Caco-2 (cell line): ENCODE data around the gene TMEM109. TPM values are rescaled to one million over a fixed set of nuclear protein-coding genes. Genes with fewer than 3 reads are reported as not detected.

Source experiments
- BruUV-seq: library from RNA; stranded (reverse); fragments of 400-500 nt; replicated peaks from 2 replicates; lab custom pipeline; 2021; lab: Mats Ljungman, UMichigan
- CTCF ChIA-PET: fragments of 300-600 bp; sonication (Branson Sonifier 250); formaldehyde crosslinking; loops from one replicate; lab custom pipeline; 2022; ENCODE audit warnings: antibody characterized with exemption; lab: Charles Lee
- POLR2A ChIA-PET: fragments of 300-600 bp; sonication (Branson Sonifier 250); formaldehyde crosslinking; loops from one replicate; lab custom pipeline; 2022; ENCODE audit warnings: antibody characterized with exemption; lab: Charles Lee
- DNase-seq, 2 experiments: peaks; one replicate each; pipeline versions ENCODE4 v3.0.0 to v3.0.0-alpha.2; 2020 to 2022
- H3K27me3 ChIP-seq: replicated peaks from 2 replicates; pipeline ENCODE4 v1.6.0; 2011; ENCODE audit warnings: low read length; ENCODE audit not compliant: control insufficient read depth, insufficient read depth
- H3K36me3 ChIP-seq: 2 replicates; pipeline ENCODE4 v1.5.1; 2011; ENCODE audit warnings: low read length; ENCODE audit not compliant: control insufficient read depth, insufficient read depth
- H3K4me1 ChIP-seq: fragments of 250-450 bp; sonication (Bioruptor Pico); 2 replicates; pipeline ENCODE4 v1.5.1; 2020; ENCODE audit warnings: mild to moderate bottlenecking
- H3K4me3 ChIP-seq: 2 replicates; pipeline ENCODE4 v1.5.1; 2011; ENCODE audit warnings: low read depth, mild to moderate bottlenecking, control low read depth, low read length
- H3K9me3 ChIP-seq: fragments of 250-450 bp; sonication (Bioruptor Pico); 2 replicates; pipeline ENCODE4 v1.5.1; 2020; ENCODE audit warnings: mild to moderate bottlenecking, moderate library complexity
- H3K27ac Mint-ChIP-seq: one replicate; pipeline ENCODE4 v1.8.0; 2022; ENCODE audit warnings: mixed read lengths; ENCODE audit not compliant: unreplicated experiment
- H3K27me3 Mint-ChIP-seq: one replicate; pipeline ENCODE4 v1.8.0; 2022; ENCODE audit warnings: mixed read lengths; ENCODE audit not compliant: insufficient read depth, unreplicated experiment
- H3K36me3 Mint-ChIP-seq: one replicate; pipeline ENCODE4 v1.8.0; 2022; ENCODE audit warnings: mild to moderate bottlenecking, mixed read lengths; ENCODE audit not compliant: insufficient read depth, unreplicated experiment
- H3K4me1 Mint-ChIP-seq: one replicate; pipeline ENCODE4 v1.8.0; 2022; ENCODE audit warnings: low read depth, mixed read lengths; ENCODE audit not compliant: unreplicated experiment
- H3K4me3 Mint-ChIP-seq: one replicate; pipeline ENCODE4 v1.8.0; 2022; ENCODE audit warnings: mild to moderate bottlenecking, moderate library complexity, mixed read lengths; ENCODE audit not compliant: unreplicated experiment
- H3K9me3 Mint-ChIP-seq: one replicate; pipeline ENCODE4 v1.8.0; 2022; ENCODE audit warnings: mixed read lengths; ENCODE audit not compliant: unreplicated experiment
- intact Hi-C: fragments of 100-400 bp; cut with micrococcal nuclease; formaldehyde crosslinking; loops from one replicate; pipeline ENCODE4 v1.10.0; 2022; ENCODE audit not compliant: unreplicated experiment
- total RNA-seq: library from RNA; stranded (reverse); gene quantifications from 2 replicates; pipeline ENCODE4 v1.2.3, GENCODE V29; 2022
- TF ChIP-seq, protein P1 (sequence below), 2 experiments: fragments of 200-600 bp in 1 of 2; IDR thresholded peaks; 1 replicate in 1 of 2; 2 replicates in 1 of 2; pipeline versions ENCODE4 v1.5.1 to v1.8.0; 2011 to 2022; ENCODE audit warnings: antibody characterized with exemption in 1 of 2, control low read depth in 1 of 2, inconsistent platforms in 1 of 2, low read depth in 1 of 2, low read length in 1 of 2, mild to moderate bottlenecking in 1 of 2, moderate library complexity in 1 of 2; ENCODE audit not compliant: insufficient read depth in 1 of 2, severe bottlenecking in 1 of 2, unreplicated experiment in 1 of 2

Gene TMEM109
- total RNA-seq, 1 experiment from 2014 or later = 91.9 TPM

GRCh38 chr11:60878245-60879101 lies 35.5 kb upstream of the TMEM109 start:
- Mint-ChIP-seq H3K27me3 (no peaks in the 10 kb centered on the region), H3K9me3 (no peaks in the 10 kb centered on the region), H3K36me3 (no peaks in the 10 kb centered on the region), H3K27ac (no peak overlapping the region), H3K4me3 (no peak overlapping the region), H3K4me1 (no peaks in the 10 kb centered on the region)
- Histone ChIP-seq H3K36me3 (no peaks in the 10 kb centered on the region), H3K27me3 (no peaks in the 10 kb centered on the region), H3K9me3 (no peaks in the 10 kb centered on the region), H3K4me3 (no peak overlapping the region), H3K4me1 (no peaks in the 10 kb centered on the region)
- BruUV-seq = no TSS peak
- no peak for DNase-seq
- TF ChIP-seq, protein P1, sequence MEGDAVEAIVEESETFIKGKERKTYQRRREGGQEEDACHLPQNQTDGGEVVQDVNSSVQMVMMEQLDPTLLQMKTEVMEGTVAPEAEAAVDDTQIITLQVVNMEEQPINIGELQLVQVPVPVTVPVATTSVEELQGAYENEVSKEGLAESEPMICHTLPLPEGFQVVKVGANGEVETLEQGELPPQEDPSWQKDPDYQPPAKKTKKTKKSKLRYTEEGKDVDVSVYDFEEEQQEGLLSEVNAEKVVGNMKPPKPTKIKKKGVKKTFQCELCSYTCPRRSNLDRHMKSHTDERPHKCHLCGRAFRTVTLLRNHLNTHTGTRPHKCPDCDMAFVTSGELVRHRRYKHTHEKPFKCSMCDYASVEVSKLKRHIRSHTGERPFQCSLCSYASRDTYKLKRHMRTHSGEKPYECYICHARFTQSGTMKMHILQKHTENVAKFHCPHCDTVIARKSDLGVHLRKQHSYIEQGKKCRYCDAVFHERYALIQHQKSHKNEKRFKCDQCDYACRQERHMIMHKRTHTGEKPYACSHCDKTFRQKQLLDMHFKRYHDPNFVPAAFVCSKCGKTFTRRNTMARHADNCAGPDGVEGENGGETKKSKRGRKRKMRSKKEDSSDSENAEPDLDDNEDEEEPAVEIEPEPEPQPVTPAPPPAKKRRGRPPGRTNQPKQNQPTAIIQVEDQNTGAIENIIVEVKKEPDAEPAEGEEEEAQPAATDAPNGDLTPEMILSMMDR (IDR thresholded peaks at IDR 0.05; ENCODE audit: insufficient read depth in 1 of 2, low read depth in 1 of 2, low read length in 1 of 2, severe bottlenecking in 1 of 2, unreplicated experiment in 1 of 2) = no peak
- intact Hi-C loops = no loop called here
- CTCF ChIA-PET = no interaction called here
- POLR2A ChIA-PET = no interaction called here

DNA sequence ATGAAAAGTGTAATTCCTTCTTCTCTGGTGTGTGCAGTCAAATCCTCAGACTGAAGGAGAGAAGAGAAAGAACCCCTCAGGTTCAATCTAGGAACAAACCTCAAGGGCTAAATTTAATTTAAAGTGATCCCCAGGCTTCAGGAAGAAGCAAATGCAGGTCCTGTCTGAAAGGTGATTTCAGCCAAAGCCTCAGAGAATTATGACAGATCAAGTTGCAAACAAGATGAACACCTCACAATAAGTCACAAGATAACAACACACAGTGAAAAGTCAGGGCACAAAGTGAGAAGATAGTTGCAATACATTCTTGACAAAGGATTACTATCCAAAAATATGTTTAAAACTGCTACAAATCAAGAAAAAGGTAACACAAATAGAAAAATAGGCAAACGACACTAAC lies 34.9 kb upstream of the TMEM109 start:
- Mint-ChIP-seq H3K27me3 (no peaks in the 10 kb centered on the region), H3K4me3 (no peak overlapping the region), H3K27ac (no peak overlapping the region), H3K9me3 (no peaks in the 10 kb centered on the region), H3K4me1 (no peaks in the 10 kb centered on the region), H3K36me3 (no peaks in the 10 kb centered on the region)
- Histone ChIP-seq H3K4me1 (no peaks in the 10 kb centered on the region), H3K9me3 (no peaks in the 10 kb centered on the region), H3K27me3 (no peaks in the 10 kb centered on the region), H3K36me3 (no peaks in the 10 kb centered on the region), H3K4me3 (no peak overlapping the region)
- TF ChIP-seq, protein P1 (IDR thresholded peaks at IDR 0.05; ENCODE audit: insufficient read depth in 1 of 2, low read depth in 1 of 2, low read length in 1 of 2, severe bottlenecking in 1 of 2, unreplicated experiment in 1 of 2) = no peak
- BruUV-seq = no TSS peak
- DNase-seq = no peak
- intact Hi-C loops = no loop called here
- ChIA-PET POLR2A (no interaction called here), CTCF (no interaction called here)

GRCh38 chr11:60879971-60880588 lies 33.9 kb upstream of the TMEM109 start:
- Histone ChIP-seq H3K4me1 (no peaks in the 10 kb centered on the region), H3K4me3 (no peak overlapping the region), H3K27me3 (no peaks in the 10 kb centered on the region), H3K9me3 (no peaks in the 10 kb centered on the region), H3K36me3 (no peaks in the 10 kb centered on the region)
- TF ChIP-seq, protein P1 (IDR thresholded peaks at IDR 0.05; ENCODE audit: insufficient read depth in 1 of 2, low read depth in 1 of 2, low read length in 1 of 2, severe bottlenecking in 1 of 2, unreplicated experiment in 1 of 2) = no peak
- ChIA-PET CTCF (interaction anchor here (0.7 kb wide), 1 partner anchor 19 kb away, joined by 3 read pairs; no protein-coding TSS in a partner anchor), POLR2A (no interaction called here)
- Mint-ChIP-seq H3K9me3 (no peaks in the 10 kb centered on the region), H3K4me1 (no peaks in the 10 kb centered on the region), H3K27me3 (no peaks in the 10 kb centered on the region), H3K27ac (no peak overlapping the region), H3K4me3 (no peak overlapping the region), H3K36me3 (no peaks in the 10 kb centered on the region)
- intact Hi-C loops = no loop called here
- DNase-seq = no peak
- no TSS peak for BruUV-seq
